ENCODE measurements around the gene LPCAT1.

Gene LPCAT1

DNA sequence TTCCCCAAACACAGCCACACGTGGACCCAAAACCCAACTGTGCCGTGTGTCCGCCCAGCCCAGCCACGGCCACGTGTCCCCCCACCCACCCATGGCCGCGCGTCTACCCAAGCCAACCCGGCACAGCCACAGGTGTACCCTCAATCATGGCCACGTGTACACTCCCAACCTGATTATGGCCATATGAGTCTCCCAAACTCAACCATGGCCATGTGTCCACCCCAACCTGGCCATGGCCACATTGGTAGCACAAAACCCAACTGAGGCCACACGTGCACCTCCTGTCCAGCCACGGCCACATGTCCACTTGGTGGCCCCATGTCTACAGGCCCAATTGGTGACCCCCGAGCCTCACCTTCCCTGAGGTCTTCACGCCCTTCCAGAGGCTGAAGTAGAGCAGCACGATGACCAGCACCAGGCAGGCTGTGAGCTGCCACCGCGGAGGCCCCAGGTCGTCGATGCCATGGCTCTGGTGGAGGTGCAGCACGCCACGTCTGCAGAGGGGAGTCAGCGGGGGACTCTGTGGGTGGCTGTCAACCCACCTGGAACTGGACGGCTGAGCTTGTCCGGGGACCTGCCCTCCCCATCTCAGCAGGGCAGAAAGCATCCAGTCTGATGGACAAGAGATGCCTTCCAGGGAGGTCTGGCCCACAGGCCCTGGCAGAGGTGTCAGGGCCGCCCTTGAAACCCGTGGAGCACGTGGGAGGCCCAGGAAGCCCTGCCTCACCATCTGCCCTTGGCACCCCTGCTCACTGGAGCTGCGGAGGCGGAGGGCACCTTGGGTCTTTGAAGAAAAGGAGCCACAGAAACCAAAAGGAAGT, 102.0 kb downstream of the LPCAT1 start:
- DNase-seq: no peak

DNA sequence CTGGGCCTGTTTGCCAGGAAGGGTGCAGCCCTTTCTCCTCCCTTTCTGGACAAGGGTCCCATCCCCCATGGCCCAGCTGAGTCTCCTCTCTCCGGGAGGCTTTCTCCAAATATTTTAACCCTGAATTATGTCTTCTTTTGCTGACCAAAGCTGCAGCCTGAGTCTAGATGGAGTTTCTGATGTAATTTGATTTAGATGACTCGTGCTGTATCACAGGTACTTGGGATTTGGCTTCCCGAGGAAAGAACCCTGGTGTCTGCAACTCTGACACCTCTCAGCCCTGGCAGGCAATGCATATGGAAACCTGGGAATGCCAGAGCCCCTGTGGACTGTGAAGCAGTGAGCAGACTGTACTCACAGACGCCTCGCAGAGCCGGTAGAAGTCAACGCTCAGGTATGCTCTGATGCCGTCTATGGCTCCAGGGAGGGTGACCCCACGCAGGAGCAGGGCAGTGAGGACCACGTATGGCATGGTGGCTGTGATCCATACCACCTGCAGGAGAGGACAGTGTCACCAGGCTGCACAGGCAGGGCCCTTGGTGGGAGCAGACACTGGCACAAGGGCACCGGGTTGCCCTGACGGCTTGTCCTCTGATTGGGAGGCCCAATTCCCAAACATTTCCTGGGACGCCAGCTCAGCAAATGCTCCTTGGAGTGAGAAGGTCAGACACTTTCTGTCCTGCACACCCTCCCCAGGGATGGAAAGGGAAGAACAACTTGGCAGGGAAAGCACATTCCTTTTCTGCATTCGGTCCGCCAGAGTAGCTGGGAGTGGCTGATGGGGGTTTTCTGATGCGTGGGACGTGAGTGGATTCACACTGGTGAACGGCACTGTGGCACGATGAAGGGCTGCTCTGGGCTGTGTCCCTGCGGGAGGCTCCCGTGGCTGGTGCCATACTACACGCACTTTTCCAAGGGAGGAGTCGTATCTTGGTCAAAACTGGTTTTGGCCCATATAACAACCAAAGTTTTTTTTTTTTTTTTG, 103.3 kb downstream of the LPCAT1 start:
- no peak for DNase-seq

GRCh38 chr5:1419476-1420210, 104.1 kb downstream of the LPCAT1 start:
- DNase-seq: no peak

GRCh38 chr5:1418921-1419280, 104.9 kb downstream of the LPCAT1 start:
- DNase-seq: no peak

DNA sequence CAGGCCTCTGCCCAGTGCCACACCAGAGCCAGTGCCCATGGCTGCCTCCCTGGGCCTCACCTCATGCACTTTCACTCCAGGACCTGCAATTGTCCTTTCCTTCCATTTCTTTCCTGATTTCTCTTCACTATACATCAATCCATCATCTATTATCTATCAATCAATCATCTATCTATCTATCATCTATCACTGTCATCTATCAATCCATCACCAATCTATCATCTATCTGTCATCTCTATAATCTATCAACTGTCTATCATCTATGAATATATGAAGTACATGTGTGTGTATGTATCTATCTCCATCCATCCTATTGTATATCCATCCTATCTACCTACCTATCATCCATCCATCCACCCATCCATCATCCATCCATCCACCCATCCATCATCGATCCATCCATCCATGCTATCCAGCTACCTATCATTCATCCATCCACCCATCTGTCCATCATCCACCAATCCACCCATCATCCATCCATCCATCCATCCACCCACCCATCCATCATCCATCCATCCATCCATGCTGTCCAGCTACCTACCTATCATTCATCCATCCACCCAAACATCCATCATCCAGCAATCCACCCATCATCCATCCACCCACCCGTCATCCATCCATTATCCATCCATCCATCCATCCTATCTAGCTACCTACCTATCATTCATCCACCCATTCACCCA, 105.4 kb downstream of the LPCAT1 start:
- no peak for DNase-seq

DNA sequence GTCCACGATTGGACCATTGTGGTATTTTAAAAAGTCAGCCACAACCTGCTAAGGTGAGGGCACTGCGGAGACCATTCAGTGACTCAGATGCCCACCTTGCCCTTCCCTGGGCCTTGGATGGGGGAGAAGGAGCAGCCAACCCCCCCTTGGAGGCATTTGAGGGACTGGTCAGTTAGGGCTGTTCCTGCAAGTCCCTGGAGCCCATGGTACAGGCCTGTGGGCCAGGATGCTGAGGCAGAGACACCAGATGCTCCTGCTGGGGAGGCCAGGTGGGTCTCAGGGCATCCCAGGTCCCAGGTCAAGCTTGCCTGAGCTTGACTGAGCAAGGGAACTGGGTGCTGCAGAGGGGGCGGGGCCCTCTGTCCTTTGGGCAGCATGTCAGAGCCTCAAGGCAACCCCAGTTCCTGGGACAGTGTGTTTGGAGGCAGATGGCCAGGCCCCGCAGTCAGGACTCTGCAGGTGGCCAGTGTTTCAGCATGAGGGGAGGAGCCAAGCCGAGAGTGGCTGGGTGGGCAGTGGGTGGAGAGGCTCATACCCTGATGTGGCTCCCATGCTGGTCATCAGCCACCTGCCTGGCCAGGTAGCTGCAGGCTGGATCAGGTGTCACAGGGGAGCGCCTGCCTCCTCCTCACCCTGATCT, 106.1 kb downstream of the LPCAT1 start:
- no peak for DNase-seq

DNA sequence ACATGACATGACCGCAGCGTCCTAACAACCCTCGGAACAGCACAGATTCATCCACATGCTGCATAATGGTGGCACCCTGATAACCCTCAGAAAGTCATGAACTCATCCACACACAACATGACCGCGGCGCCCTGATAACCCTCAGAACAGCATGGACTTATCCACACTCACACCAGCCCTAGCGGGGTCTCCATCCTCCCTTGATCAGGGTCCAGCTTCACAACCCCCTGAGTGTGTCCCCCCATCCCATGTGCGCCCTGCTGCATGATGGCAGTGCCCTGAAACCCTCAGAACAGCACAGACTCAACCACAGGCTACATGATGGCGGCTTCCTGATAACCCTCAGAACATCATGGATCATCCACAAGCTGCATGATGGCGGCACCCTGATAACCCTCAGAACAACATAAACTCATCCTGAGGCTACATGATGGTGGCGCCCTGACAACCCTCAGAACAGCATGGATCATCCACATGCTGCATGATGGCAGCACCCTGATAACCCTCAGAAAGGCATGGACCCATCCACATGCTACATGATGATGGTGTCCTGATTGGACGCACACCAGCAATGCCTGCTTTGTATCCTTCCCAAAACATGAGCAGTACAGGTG, 106.8 kb downstream of the LPCAT1 start:
- DNase-seq: no peak

- DNase-seq: no peak
These were observed 108.0 kb downstream of the LPCAT1 start for GRCh38 chr5:1415626-1416360.

DNA sequence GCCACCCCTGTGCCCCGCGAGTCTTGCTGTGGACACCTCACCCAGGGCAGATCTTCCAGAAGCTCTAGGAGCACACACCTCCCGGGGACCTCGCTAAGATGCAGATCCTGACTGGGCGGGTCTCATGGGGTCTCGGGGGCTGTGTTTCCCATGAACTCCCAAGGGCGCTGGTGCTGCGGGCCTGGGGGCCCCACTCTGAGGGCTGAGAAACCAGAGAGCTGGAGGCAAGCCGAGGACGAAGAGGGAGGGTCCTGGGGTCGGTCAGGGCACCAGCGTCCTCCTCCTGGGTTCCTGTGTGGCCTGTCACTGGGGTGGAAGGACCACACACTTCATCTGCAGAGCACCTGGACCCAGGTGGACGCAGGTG, 108.7 kb downstream of the LPCAT1 start:
- DNase-seq: no peak

DNA sequence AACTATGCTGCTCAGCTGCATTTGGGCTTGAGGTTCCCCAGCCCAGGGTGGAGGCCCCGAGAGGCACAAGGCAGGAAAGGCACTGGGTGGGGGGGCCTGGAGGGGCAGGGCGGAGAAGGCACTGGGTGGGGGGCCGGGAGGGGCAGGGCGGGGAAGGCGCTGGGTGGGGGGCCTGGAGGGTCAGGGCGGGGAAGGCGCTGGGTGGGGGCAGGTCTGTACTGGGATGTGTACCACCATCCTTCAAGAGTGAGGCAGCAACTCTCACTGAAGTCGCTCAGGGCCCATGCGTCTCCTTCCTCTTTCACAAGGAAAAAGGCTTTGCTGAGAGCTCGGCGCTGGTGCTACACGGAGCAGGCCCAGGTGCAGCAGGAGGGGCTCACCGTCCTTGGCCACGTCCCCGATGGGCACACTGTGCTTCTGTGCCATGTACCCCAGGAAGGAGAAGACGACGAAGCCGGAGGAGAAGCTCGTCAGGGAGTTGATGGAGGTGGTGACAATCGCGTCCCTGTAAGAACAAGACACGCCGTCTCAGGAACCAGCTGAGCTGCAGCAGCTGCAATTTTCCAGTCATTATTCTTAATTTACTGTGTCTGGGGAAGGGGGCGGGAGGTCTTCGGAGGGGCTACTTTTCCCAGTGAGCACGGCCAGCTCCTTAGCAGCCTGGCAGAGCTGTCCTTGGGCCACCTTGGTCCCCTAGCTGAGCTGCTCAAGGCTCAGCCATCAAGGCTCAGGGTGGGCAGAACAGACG, 109.3 kb downstream of the LPCAT1 start:
- no peak for DNase-seq

DNA sequence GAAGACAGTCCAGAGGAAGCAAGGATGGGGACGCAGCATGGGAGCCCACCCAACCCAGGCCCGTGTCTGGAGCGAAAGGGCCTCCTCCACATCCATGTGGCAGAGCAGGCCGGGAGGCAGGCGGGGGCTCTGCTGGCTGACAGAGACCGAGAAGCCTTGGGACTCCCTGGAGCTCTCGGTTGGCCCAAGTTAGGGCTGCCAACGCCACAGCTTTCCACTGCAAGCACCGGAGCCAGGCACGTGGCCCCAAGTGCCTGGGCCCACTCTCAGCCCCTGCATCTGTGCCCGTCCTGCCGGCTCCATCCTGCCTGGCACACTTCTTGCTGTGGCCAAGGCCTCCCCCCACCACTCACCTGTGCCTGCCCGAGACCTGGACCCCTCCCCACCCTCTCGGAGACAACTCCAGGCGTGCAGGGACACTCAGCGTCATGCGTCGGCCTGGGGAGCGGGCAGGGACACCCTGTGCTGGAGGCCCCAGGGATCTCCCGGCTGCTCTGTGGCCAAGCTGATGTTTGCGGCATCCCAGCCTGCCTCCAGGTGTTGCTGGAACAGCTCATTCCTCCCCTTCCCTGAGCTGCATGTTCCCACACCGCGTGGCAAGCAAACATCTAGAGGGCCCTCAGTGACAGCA, 110.0 kb downstream of the LPCAT1 start:
- DNase-seq: no peak

DNA sequence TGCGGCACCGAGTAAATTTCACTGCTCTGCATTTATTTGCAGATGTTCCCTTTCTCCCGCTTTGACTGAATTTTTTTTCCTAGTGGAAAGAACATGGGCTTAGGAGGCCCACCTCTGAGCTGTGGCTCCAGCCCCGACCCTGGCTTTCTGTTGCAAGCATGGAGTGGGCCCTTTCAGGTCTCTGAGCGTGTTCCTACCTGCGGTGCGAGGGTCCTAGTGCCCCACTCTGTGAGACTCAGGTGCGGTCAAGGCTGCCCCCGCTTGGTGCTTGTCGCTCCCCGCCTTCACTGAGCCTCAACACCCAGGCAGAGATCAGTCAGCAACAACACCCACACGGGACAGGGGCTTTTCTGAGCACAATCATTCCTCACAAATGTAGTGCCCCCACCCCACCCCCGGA, 110.5 kb downstream of the LPCAT1 start:
- DNase-seq: no peak

- no peak for DNase-seq
These were observed 111.1 kb downstream of the LPCAT1 start for GRCh38 chr5:1412621-1413020.

- DNase-seq: no peak
These were observed 111.6 kb downstream of the LPCAT1 start for GRCh38 chr5:1412163-1412562.
